Tibial nerve (tissue), 3 donors: ENCODE measurements around the gene PPIA.
"Not testable (repeated sequence)": the region's sequence is repeated elsewhere in the genome, so short reads cannot be mapped to it uniquely, and the experiment has no call there.

ENCODE experiments used
- CTCF ChIP-seq, 5 experiments: fragments of 200-600 bp in 3 of 5; fragments of 450-650 bp in 2 of 5; sonication (generic) in 3 of 5; IDR thresholded peaks; one replicate each; pipeline ENCODE4 v1.5.1; 2016 to 2019; ENCODE audit warnings: antibody characterized with exemption in 5 of 5, mild to moderate bottlenecking in 3 of 5, moderate library complexity in 2 of 5
- POLR2A ChIP-seq, 2 donors: fragments of 450-650 bp; IDR thresholded peaks; one replicate each; pipeline ENCODE4 v1.6.1; 2017; ENCODE audit warnings: antibody characterized with exemption in 2 of 2, mild to moderate bottlenecking in 2 of 2, moderate library complexity in 2 of 2

GRCh38 chr7:44842675-44843074 is 46.2 kb downstream of the PPIA start:
- TF ChIP-seq CTCF, POLR2A (IDR thresholded peaks at IDR 0.05): not testable (repeated sequence)
